ENCODE results near the gene PDE8A.
"Not testable (repeated sequence)": the region's sequence is repeated elsewhere in the genome, so short reads cannot be mapped to it uniquely, and the experiment has no call there.

Gene PDE8A

GRCh38 chr15:84976746-84977345 lies 4.8 kb upstream of the PDE8A start:
- peaks cover 6% of the 10 kb centered on the region in 2 donors for H3K4me1 ChIP-seq (ENCODE audit: control insufficient read depth in 2 of 2, insufficient read depth in 2 of 2, low read length in 2 of 2)
- H3K9me3 ChIP-seq (ENCODE audit: control insufficient read depth in 2 of 2, low read length in 2 of 2) = no peaks in the 10 kb centered on the region
- H3K4me3 ChIP-seq (ENCODE audit: low read length in 2 of 2) = no peak overlapping the region
- no peak overlapping the region for H3K9ac ChIP-seq (ENCODE audit: low read depth in 1 of 2, low read length in 2 of 2)
- no peaks in the 10 kb centered on the region for H3K27me3 ChIP-seq (ENCODE audit: control insufficient read depth in 2 of 2, insufficient read depth in 2 of 2, low read length in 2 of 2)
- H3K36me3 ChIP-seq (ENCODE audit: control insufficient read depth in 2 of 2, insufficient read depth in 2 of 2, low read length in 2 of 2) = no peaks in the 10 kb centered on the region
- no peak overlapping the region for H3K27ac ChIP-seq (ENCODE audit: low read depth in 2 of 2, low read length in 2 of 2)

GRCh38 chr15:84979651-84980050 lies 2.0 kb upstream of the PDE8A start:
- Histone ChIP-seq H3K4me3 (ENCODE audit: low read length in 2 of 2) (peak overlapping the region; percentile 77 to 88), H3K9ac (ENCODE audit: low read depth in 1 of 2, low read length in 2 of 2) (peak overlapping the region; percentile 47 to 92), H3K27me3 (ENCODE audit: control insufficient read depth in 2 of 2, insufficient read depth in 2 of 2, low read length in 2 of 2) (no peaks in the 10 kb centered on the region), H3K4me1 (ENCODE audit: control insufficient read depth in 2 of 2, insufficient read depth in 2 of 2, low read length in 2 of 2) (peaks cover 18 to 22% of the 10 kb centered on the region in 2 donors), H3K9me3 (ENCODE audit: control insufficient read depth in 2 of 2, low read length in 2 of 2) (no peaks in the 10 kb centered on the region), H3K36me3 (ENCODE audit: control insufficient read depth in 2 of 2, insufficient read depth in 2 of 2, low read length in 2 of 2) (no peaks in the 10 kb centered on the region), H3K27ac (ENCODE audit: low read depth in 2 of 2, low read length in 2 of 2) (no peak overlapping the region)

- Histone ChIP-seq H3K27ac (ENCODE audit: low read depth in 2 of 2, low read length in 2 of 2) (peak overlapping the region; percentile 95 to 97), H3K9ac (ENCODE audit: low read depth in 1 of 2, low read length in 2 of 2) (peak overlapping the region; percentile 84 to 92), H3K36me3 (ENCODE audit: control insufficient read depth in 2 of 2, insufficient read depth in 2 of 2, low read length in 2 of 2) (no peaks in the 10 kb centered on the region), H3K9me3 (ENCODE audit: control insufficient read depth in 2 of 2, low read length in 2 of 2) (no peaks in the 10 kb centered on the region), H3K4me3 (ENCODE audit: low read length in 2 of 2) (peak overlapping the region; percentile 77 to 88), H3K4me1 (ENCODE audit: control insufficient read depth in 2 of 2, insufficient read depth in 2 of 2, low read length in 2 of 2) (peaks cover 22 to 23% of the 10 kb centered on the region in 2 donors), H3K27me3 (ENCODE audit: control insufficient read depth in 2 of 2, insufficient read depth in 2 of 2, low read length in 2 of 2) (no peaks in the 10 kb centered on the region)
Observed at GRCh38 chr15:84980196-84981053, 1.2 kb upstream of the PDE8A start.

- Histone ChIP-seq H3K27me3 (ENCODE audit: control insufficient read depth in 2 of 2, insufficient read depth in 2 of 2, low read length in 2 of 2) (no peaks in the 10 kb centered on the region), H3K27ac (ENCODE audit: low read depth in 2 of 2, low read length in 2 of 2) (peak overlapping the region; percentile 95 to 97), H3K9me3 (ENCODE audit: control insufficient read depth in 2 of 2, low read length in 2 of 2) (no peaks in the 10 kb centered on the region), H3K4me1 (ENCODE audit: control insufficient read depth in 2 of 2, insufficient read depth in 2 of 2, low read length in 2 of 2) (peaks cover 22 to 26% of the 10 kb centered on the region in 2 donors), H3K36me3 (ENCODE audit: control insufficient read depth in 2 of 2, insufficient read depth in 2 of 2, low read length in 2 of 2) (no peaks in the 10 kb centered on the region), H3K4me3 (ENCODE audit: low read length in 2 of 2) (peak overlapping the region; percentile 77 to 88), H3K9ac (ENCODE audit: low read depth in 1 of 2, low read length in 2 of 2) (peak overlapping the region; percentile 84 to 92)
Observed at GRCh38 chr15:84981054-84981710, 474 bp upstream of the PDE8A start.

GRCh38 chr15:84982301-84982920 lies 755 bp downstream of the PDE8A start:
- no peaks in the 10 kb centered on the region for H3K36me3 ChIP-seq (ENCODE audit: control insufficient read depth in 2 of 2, insufficient read depth in 2 of 2, low read length in 2 of 2)
- peak overlapping the region; percentile 95 to 97 for H3K27ac ChIP-seq (ENCODE audit: low read depth in 2 of 2, low read length in 2 of 2)
- H3K27me3 ChIP-seq (ENCODE audit: control insufficient read depth in 2 of 2, insufficient read depth in 2 of 2, low read length in 2 of 2) = no peaks in the 10 kb centered on the region
- peak overlapping the region; percentile 75 to 92 for H3K9ac ChIP-seq (ENCODE audit: low read depth in 1 of 2, low read length in 2 of 2)
- H3K4me3 ChIP-seq (ENCODE audit: low read length in 2 of 2) = peak overlapping the region; percentile 77 to 88
- no peaks in the 10 kb centered on the region for H3K9me3 ChIP-seq (ENCODE audit: control insufficient read depth in 2 of 2, low read length in 2 of 2)
- H3K4me1 ChIP-seq (ENCODE audit: control insufficient read depth in 2 of 2, insufficient read depth in 2 of 2, low read length in 2 of 2) = peaks cover 22 to 26% of the 10 kb centered on the region in 2 donors

GRCh38 chr15:84983294-84983693 lies 1.6 kb downstream of the PDE8A start:
- Histone ChIP-seq H3K4me3 (ENCODE audit: low read length in 2 of 2) (peak overlapping the region; percentile 77 to 88), H3K4me1 (ENCODE audit: control insufficient read depth in 2 of 2, insufficient read depth in 2 of 2, low read length in 2 of 2) (peaks cover 22 to 26% of the 10 kb centered on the region in 2 donors), H3K9me3 (ENCODE audit: control insufficient read depth in 2 of 2, low read length in 2 of 2) (no peaks in the 10 kb centered on the region), H3K9ac (ENCODE audit: low read depth in 1 of 2, low read length in 2 of 2) (peak overlapping the region; percentile 75 to 92), H3K27me3 (ENCODE audit: control insufficient read depth in 2 of 2, insufficient read depth in 2 of 2, low read length in 2 of 2) (no peaks in the 10 kb centered on the region), H3K27ac (ENCODE audit: low read depth in 2 of 2, low read length in 2 of 2) (peak overlapping the region; percentile 95 to 97), H3K36me3 (ENCODE audit: control insufficient read depth in 2 of 2, insufficient read depth in 2 of 2, low read length in 2 of 2) (no peaks in the 10 kb centered on the region)

- H3K4me1 ChIP-seq (ENCODE audit: control insufficient read depth in 2 of 2, insufficient read depth in 2 of 2, low read length in 2 of 2) = peaks cover 22 to 26% of the 10 kb centered on the region in 2 donors
- H3K4me3 ChIP-seq (ENCODE audit: low read length in 2 of 2) = peak overlapping the region; percentile 77 to 88
- H3K9me3 ChIP-seq (ENCODE audit: control insufficient read depth in 2 of 2, low read length in 2 of 2) = no peaks in the 10 kb centered on the region
- peak overlapping the region; percentile 95 to 97 for H3K27ac ChIP-seq (ENCODE audit: low read depth in 2 of 2, low read length in 2 of 2)
- H3K36me3 ChIP-seq (ENCODE audit: control insufficient read depth in 2 of 2, insufficient read depth in 2 of 2, low read length in 2 of 2) = no peaks in the 10 kb centered on the region
- H3K27me3 ChIP-seq (ENCODE audit: control insufficient read depth in 2 of 2, insufficient read depth in 2 of 2, low read length in 2 of 2) = no peaks in the 10 kb centered on the region
- peak overlapping the region; percentile 75 to 92 for H3K9ac ChIP-seq (ENCODE audit: low read depth in 1 of 2, low read length in 2 of 2)
Observed at GRCh38 chr15:84983711-84984110, 2.1 kb downstream of the PDE8A start.

GRCh38 chr15:84985158-84985557 lies 3.5 kb downstream of the PDE8A start:
- Histone ChIP-seq H3K27me3 (ENCODE audit: control insufficient read depth in 2 of 2, insufficient read depth in 2 of 2, low read length in 2 of 2) (no peaks in the 10 kb centered on the region), H3K4me1 (ENCODE audit: control insufficient read depth in 2 of 2, insufficient read depth in 2 of 2, low read length in 2 of 2) (peaks cover 17 to 24% of the 10 kb centered on the region in 2 donors), H3K36me3 (ENCODE audit: control insufficient read depth in 2 of 2, insufficient read depth in 2 of 2, low read length in 2 of 2) (no peaks in the 10 kb centered on the region), H3K9ac (ENCODE audit: low read depth in 1 of 2, low read length in 2 of 2) (no peak overlapping the region), H3K4me3 (ENCODE audit: low read length in 2 of 2) (no peak overlapping the region), H3K9me3 (ENCODE audit: control insufficient read depth in 2 of 2, low read length in 2 of 2) (no peaks in the 10 kb centered on the region), H3K27ac (ENCODE audit: low read depth in 2 of 2, low read length in 2 of 2) (no peak overlapping the region)

- H3K27me3 ChIP-seq (ENCODE audit: control insufficient read depth in 2 of 2, insufficient read depth in 2 of 2, low read length in 2 of 2); H3K36me3 ChIP-seq (ENCODE audit: control insufficient read depth in 2 of 2, insufficient read depth in 2 of 2, low read length in 2 of 2); H3K9me3 ChIP-seq (ENCODE audit: control insufficient read depth in 2 of 2, low read length in 2 of 2); H3K27ac ChIP-seq (ENCODE audit: low read depth in 2 of 2, low read length in 2 of 2); H3K9ac ChIP-seq (ENCODE audit: low read depth in 1 of 2, low read length in 2 of 2); H3K4me3 ChIP-seq (ENCODE audit: low read length in 2 of 2): not testable (repeated sequence)
- peaks cover 21 to 28% of the 10 kb centered on the region in 2 donors for H3K4me1 ChIP-seq (ENCODE audit: control insufficient read depth in 2 of 2, insufficient read depth in 2 of 2, low read length in 2 of 2)
Observed at GRCh38 chr15:84987351-84987750, 5.7 kb downstream of the PDE8A start.
